ENCODE results near the gene PLCG2.

Gene PLCG2

DNA sequence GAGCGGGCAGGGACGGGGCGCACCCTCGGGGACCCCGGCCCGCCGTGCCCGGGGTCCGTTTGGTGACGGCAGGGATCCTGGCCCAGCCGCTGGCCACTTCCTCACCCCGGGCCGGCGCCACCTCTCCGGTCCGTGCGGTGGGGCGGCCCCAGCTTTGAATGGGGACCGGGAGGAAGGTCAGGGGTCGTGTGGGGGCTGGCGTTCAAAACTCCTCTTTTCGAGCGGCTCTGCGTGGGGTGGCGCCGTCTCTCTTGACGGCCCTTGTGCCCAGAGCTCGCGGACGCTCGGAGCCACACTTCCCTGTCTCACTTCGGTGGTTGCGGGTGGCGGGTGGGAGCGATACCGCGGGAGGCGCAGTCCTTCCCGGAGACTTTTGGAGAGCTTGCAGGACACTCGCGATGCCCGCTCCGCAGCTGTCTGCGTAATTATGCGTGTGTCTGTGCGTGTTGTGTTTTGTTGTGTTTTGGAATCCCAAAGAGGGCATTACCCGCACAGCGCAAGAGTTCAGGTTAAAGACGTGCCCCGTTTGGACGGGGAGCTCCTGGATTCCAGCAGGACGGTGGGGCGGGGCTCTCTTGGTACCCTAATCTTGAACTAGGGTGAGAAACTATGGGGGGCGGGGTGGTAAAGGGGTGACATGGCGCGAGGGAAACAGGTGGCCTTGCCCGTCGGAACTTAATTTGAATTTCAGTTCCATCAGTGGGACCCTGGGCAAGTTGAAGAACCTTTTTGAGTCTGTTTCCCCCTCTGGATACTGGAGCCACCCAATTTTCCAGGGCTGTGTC is 637 bp downstream of the PLCG2 start:
- Histone ChIP-seq H3K36me3 (ENCODE audit: control insufficient read depth in 4 of 4, insufficient read depth in 4 of 4, low read length in 3 of 4) (peaks cover 0 to 4% (median 0%) of the 10 kb centered on the region in 4 experiments), H3K27ac (ENCODE audit: insufficient read depth in 1 of 2, low read depth in 1 of 2, low read length in 2 of 2, poor library complexity in 1 of 2, severe bottlenecking in 2 of 2) (peak overlapping the region in 1 of 2 experiments; percentile 61), H3K4me1 (ENCODE audit: control extremely low read depth in 1 of 4, control insufficient read depth in 4 of 4, insufficient read depth in 4 of 4, low read length in 3 of 4) (peaks cover 10 to 61% (median 37%) of the 10 kb centered on the region in 4 experiments), H3K27me3 (replicated peaks in 2 of 5; ENCODE audit: control insufficient read depth in 4 of 5, insufficient read depth in 5 of 5, low read length in 4 of 5) (no peaks in the 10 kb centered on the region), H3K4me3 (ENCODE audit: control insufficient read depth in 1 of 7, extremely low read depth in 1 of 7, insufficient read depth in 4 of 7, low read depth in 2 of 7, low read length in 6 of 7) (peak overlapping the region; percentile 68 to 91 (median 84)), H3K9me3 (ENCODE audit: control extremely low read depth in 1 of 5, control insufficient read depth in 4 of 5, insufficient read depth in 2 of 5, low read depth in 1 of 5, low read length in 4 of 5) (no peaks in the 10 kb centered on the region)
- DNase-seq: peak in 2 of 3 donors; percentile 33 to 66
- ChIA-PET CTCF (interaction anchor here (0.9 to 5.3 kb wide), 11 partner anchors 8 to 95 kb away, joined by 3 to 20 read pairs (median 4); no protein-coding TSS in a partner anchor), POLR2A (interaction anchor here (0.7 to 0.9 kb wide), 3 partner anchors 12 to 43 kb away, joined by 3 to 4 read pairs (median 3); no protein-coding TSS in a partner anchor)
- WGBS (ENCODE audit: insufficient coverage): under 1% methylated on average over 52 of the region's 58 CpGs

DNA sequence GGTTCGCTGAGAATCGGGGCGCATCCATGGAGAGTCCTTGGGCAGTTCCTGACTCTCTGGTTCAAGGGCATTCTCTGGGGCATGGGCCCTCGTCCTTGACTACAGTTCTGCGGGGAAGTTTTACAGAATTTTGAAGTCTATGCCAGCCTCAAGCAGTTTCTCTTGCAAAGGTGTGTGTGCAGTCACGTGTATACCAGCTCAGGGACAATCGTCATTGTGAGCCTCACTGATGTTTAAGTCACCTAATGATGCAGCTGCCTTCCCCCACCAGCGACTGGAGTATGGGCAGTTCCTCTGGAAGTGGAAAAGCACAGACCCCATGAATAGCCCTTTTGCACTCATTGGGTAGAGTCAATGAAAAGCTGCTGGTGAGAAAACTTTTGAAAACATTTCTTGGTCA is 1.3 kb downstream of the PLCG2 start:
- Histone ChIP-seq H3K27ac (ENCODE audit: insufficient read depth in 1 of 2, low read depth in 1 of 2, low read length in 2 of 2, poor library complexity in 1 of 2, severe bottlenecking in 2 of 2) (no peak overlapping the region), H3K9me3 (ENCODE audit: control extremely low read depth in 1 of 5, control insufficient read depth in 4 of 5, insufficient read depth in 2 of 5, low read depth in 1 of 5, low read length in 4 of 5) (no peaks in the 10 kb centered on the region), H3K36me3 (ENCODE audit: control insufficient read depth in 4 of 4, insufficient read depth in 4 of 4, low read length in 3 of 4) (peaks cover 0 to 7% (median 0%) of the 10 kb centered on the region in 4 experiments), H3K4me3 (ENCODE audit: control insufficient read depth in 1 of 7, extremely low read depth in 1 of 7, insufficient read depth in 4 of 7, low read depth in 2 of 7, low read length in 6 of 7) (peak overlapping the region in 6 of 7 experiments; percentile 68 to 91 (median 84)), H3K27me3 (replicated peaks in 2 of 5; ENCODE audit: control insufficient read depth in 4 of 5, insufficient read depth in 5 of 5, low read length in 4 of 5) (no peaks in the 10 kb centered on the region), H3K4me1 (ENCODE audit: control extremely low read depth in 1 of 4, control insufficient read depth in 4 of 4, insufficient read depth in 4 of 4, low read length in 3 of 4) (peaks cover 10 to 55% (median 34%) of the 10 kb centered on the region in 4 experiments)
- DNase-seq: no peak
- 85% methylated on average over 8 of the region's 8 CpGs for WGBS (ENCODE audit: insufficient coverage)
- POLR2A ChIA-PET: interaction anchor here (0.5 to 0.9 kb wide), 3 partner anchors 11 to 43 kb away, joined by 3 read pairs; no protein-coding TSS in a partner anchor
- CTCF ChIA-PET: interaction anchor here (0.9 to 5.3 kb wide), 6 partner anchors 12 to 93 kb away, joined by 3 to 20 read pairs (median 4); no protein-coding TSS in a partner anchor

DNA sequence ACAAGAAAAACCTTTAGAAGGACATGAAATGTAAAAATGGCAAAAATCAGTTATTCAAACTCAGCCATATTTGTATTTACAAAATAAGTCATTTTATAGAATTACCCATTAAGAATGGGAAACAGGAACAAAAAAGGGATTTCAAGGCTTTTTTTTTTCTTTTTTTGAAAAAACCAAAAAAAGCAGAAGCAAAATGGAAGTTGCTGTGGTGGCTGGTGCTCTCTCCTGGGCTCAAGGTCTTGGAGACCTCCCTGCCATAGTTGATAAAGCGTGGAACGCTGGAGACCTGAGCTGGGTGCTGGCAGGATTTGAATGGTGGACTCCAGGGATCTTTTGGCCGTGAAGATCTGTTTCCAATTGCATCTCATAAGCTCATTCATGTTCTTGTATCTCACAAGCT is 3.1 kb downstream of the PLCG2 start:
- ChIA-PET CTCF (interaction anchor here (1.0 to 5.3 kb wide), 6 partner anchors 9 to 92 kb away, joined by 3 to 20 read pairs (median 4); no protein-coding TSS in a partner anchor), POLR2A (interaction anchor here (0.6 to 0.7 kb wide), 2 partner anchors 25 to 42 kb away, joined by 3 read pairs; no protein-coding TSS in a partner anchor)
- H3K27ac ChIP-seq (ENCODE audit: insufficient read depth in 1 of 2, low read depth in 1 of 2, low read length in 2 of 2, poor library complexity in 1 of 2, severe bottlenecking in 2 of 2): no peak overlapping the region
- no peak overlapping the region for H3K4me3 ChIP-seq (ENCODE audit: control insufficient read depth in 1 of 7, extremely low read depth in 1 of 7, insufficient read depth in 4 of 7, low read depth in 2 of 7, low read length in 6 of 7)
- H3K27me3 ChIP-seq (replicated peaks in 2 of 5; ENCODE audit: control insufficient read depth in 4 of 5, insufficient read depth in 5 of 5, low read length in 4 of 5): no peaks in the 10 kb centered on the region
- no peak for DNase-seq
- H3K4me1 ChIP-seq (ENCODE audit: control extremely low read depth in 1 of 4, control insufficient read depth in 4 of 4, insufficient read depth in 4 of 4, low read length in 3 of 4): peaks cover 10 to 52% (median 38%) of the 10 kb centered on the region in 4 experiments
- H3K9me3 ChIP-seq (ENCODE audit: control extremely low read depth in 1 of 5, control insufficient read depth in 4 of 5, insufficient read depth in 2 of 5, low read depth in 1 of 5, low read length in 4 of 5): no peaks in the 10 kb centered on the region
- H3K36me3 ChIP-seq (ENCODE audit: control insufficient read depth in 4 of 4, insufficient read depth in 4 of 4, low read length in 3 of 4): peaks cover 0 to 24% (median 6%) of the 10 kb centered on the region in 4 experiments
- WGBS (ENCODE audit: insufficient coverage): 100% methylated on average over 3 of the region's 3 CpGs

DNA sequence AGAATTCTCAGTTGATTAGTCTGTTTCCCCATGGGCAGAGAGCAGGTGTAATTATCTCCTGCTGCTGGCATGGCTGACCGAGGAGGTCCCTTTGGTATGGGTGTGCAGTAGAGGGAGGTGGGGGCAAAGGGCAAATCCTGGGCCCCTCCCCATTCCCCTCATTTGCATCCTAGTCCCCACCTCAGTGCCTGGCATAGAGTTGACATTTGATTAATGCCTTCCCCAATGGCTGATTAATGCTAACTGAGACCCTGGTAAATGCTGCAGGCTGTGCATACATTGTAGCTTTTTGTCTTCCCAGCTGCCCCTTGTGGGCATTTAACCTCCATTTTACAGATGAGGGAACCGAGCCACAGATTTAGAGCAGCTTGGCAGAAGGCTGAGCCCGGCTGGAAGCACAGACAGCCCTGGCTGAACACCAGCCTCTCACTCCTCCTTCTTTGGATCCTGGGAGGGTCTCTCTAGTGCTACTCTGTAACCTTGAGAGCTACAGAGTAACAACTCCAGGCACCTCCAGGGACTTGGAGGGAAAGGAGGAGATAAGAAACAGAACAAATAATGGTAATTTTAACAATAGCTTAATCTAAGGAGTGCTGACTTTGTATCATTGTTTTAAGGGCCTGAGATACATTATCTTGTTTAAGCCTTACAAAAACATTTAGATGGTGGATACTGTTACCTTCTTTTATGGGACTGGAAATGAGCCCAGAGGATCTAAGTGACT is 5.1 kb downstream of the PLCG2 start:
- no peak for DNase-seq
- H3K36me3 ChIP-seq (ENCODE audit: control insufficient read depth in 4 of 4, insufficient read depth in 4 of 4, low read length in 3 of 4): peaks cover 0 to 43% (median 17%) of the 10 kb centered on the region in 4 experiments
- H3K4me1 ChIP-seq (ENCODE audit: control extremely low read depth in 1 of 4, control insufficient read depth in 4 of 4, insufficient read depth in 4 of 4, low read length in 3 of 4): peaks cover 8 to 46% (median 32%) of the 10 kb centered on the region in 4 experiments
- no peaks in the 10 kb centered on the region for H3K27me3 ChIP-seq (replicated peaks in 2 of 5; ENCODE audit: control insufficient read depth in 4 of 5, insufficient read depth in 5 of 5, low read length in 4 of 5)
- 100% methylated on average over 1 of the region's 3 CpGs for WGBS (ENCODE audit: insufficient coverage)
- no peaks in the 10 kb centered on the region for H3K9me3 ChIP-seq (ENCODE audit: control extremely low read depth in 1 of 5, control insufficient read depth in 4 of 5, insufficient read depth in 2 of 5, low read depth in 1 of 5, low read length in 4 of 5)
- H3K27ac ChIP-seq (ENCODE audit: insufficient read depth in 1 of 2, low read depth in 1 of 2, low read length in 2 of 2, poor library complexity in 1 of 2, severe bottlenecking in 2 of 2): no peak overlapping the region
- H3K4me3 ChIP-seq (ENCODE audit: control insufficient read depth in 1 of 7, extremely low read depth in 1 of 7, insufficient read depth in 4 of 7, low read depth in 2 of 7, low read length in 6 of 7): no peak overlapping the region
- POLR2A ChIA-PET: no interaction called here
- CTCF ChIA-PET: interaction anchor here (1.0 to 1.3 kb wide), 2 partner anchors 23 to 38 kb away, joined by 3 to 4 read pairs; no protein-coding TSS in a partner anchor

DNA sequence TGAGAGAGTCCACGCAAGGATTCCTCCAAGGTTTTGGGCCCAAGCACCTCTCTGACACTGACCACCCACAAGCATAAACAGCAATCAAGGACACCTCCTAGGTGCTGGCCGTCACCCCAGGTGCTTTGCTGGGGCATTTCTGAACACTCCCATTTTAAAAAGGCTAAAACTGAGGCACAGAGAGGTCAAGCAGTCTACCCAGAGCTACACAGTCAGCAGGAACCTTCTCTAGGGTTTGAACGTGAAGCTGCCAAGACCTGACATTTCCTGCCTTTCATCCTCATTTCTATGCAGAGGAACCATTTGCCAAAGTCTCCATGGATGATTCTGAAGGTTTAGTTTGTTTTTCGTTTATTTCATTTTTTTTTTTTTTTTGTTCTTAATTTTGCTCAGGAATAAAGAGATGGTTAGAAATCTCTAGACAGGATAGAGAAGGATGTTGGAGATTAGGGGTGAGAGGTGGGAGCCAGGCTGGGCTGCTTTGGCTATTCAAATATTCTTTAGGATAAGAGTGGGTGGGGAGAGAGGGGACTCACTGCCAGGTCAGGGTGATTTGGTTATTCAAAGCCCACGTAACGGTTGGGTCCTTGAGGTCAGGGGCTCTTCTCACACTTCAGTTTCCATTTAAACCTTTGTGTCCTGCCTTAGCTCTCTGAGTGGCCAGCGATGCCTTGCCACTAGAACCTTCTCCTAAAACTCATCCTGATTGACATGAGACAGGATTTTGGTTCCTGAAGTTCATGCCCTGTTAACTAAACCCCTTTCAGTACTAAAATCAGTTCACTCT is 6.2 kb downstream of the PLCG2 start:
- Histone ChIP-seq H3K36me3 (ENCODE audit: control insufficient read depth in 4 of 4, insufficient read depth in 4 of 4, low read length in 3 of 4) (peaks cover 0 to 53% (median 19%) of the 10 kb centered on the region in 4 experiments), H3K4me1 (ENCODE audit: control extremely low read depth in 1 of 4, control insufficient read depth in 4 of 4, insufficient read depth in 4 of 4, low read length in 3 of 4) (peaks cover 5 to 37% (median 25%) of the 10 kb centered on the region in 4 experiments), H3K27me3 (replicated peaks in 2 of 5; ENCODE audit: control insufficient read depth in 4 of 5, insufficient read depth in 5 of 5, low read length in 4 of 5) (no peaks in the 10 kb centered on the region), H3K27ac (ENCODE audit: insufficient read depth in 1 of 2, low read depth in 1 of 2, low read length in 2 of 2, poor library complexity in 1 of 2, severe bottlenecking in 2 of 2) (no peak overlapping the region), H3K9me3 (ENCODE audit: control extremely low read depth in 1 of 5, control insufficient read depth in 4 of 5, insufficient read depth in 2 of 5, low read depth in 1 of 5, low read length in 4 of 5) (no peaks in the 10 kb centered on the region), H3K4me3 (ENCODE audit: control insufficient read depth in 1 of 7, extremely low read depth in 1 of 7, insufficient read depth in 4 of 7, low read depth in 2 of 7, low read length in 6 of 7) (no peak overlapping the region)
- POLR2A ChIA-PET: no interaction called here
- 92% methylated on average over 4 of the region's 7 CpGs for WGBS (ENCODE audit: insufficient coverage)
- CTCF ChIA-PET: interaction anchor here (1.3 to 1.5 kb wide), 3 partner anchors 21 to 48 kb away, joined by 3 to 4 read pairs (median 3); no protein-coding TSS in a partner anchor
- DNase-seq: no peak

DNA sequence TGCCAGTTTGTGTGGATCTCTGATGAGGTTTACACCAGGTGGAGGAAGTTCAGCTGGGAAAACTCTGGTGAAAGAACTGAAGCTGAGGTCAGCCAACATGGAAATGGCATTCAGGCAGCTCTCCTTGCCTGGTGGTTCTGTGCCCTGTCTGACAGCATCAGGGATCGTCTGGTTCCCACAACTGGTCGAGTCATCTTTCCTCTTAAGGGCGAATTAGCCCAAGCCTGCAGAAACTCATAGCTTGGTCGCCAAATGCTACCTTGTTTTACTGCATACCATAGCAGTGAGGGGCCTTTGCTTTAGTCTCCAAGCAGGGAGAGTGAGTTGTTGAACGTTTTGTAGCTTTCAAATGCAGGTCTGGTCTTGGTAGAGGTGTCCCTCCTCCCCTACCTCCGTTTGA is 7.2 kb downstream of the PLCG2 start:
- H3K4me1 ChIP-seq (ENCODE audit: control extremely low read depth in 1 of 4, control insufficient read depth in 4 of 4, insufficient read depth in 4 of 4, low read length in 3 of 4): peaks cover 4 to 29% (median 22%) of the 10 kb centered on the region in 4 experiments
- no peak overlapping the region for H3K4me3 ChIP-seq (ENCODE audit: control insufficient read depth in 1 of 7, extremely low read depth in 1 of 7, insufficient read depth in 4 of 7, low read depth in 2 of 7, low read length in 6 of 7)
- CTCF ChIA-PET: interaction anchor here (1.0 to 1.5 kb wide), 6 partner anchors 10 to 88 kb away, joined by 3 read pairs; no protein-coding TSS in a partner anchor
- WGBS (ENCODE audit: insufficient coverage): 74% methylated on average over 5 of the region's 6 CpGs
- peak in 1 of 3 donors; percentile 12 for DNase-seq
- H3K27me3 ChIP-seq (replicated peaks in 2 of 5; ENCODE audit: control insufficient read depth in 4 of 5, insufficient read depth in 5 of 5, low read length in 4 of 5): no peaks in the 10 kb centered on the region
- peaks cover 0 to 63% (median 19%) of the 10 kb centered on the region in 4 experiments for H3K36me3 ChIP-seq (ENCODE audit: control insufficient read depth in 4 of 4, insufficient read depth in 4 of 4, low read length in 3 of 4)
- H3K9me3 ChIP-seq (ENCODE audit: control extremely low read depth in 1 of 5, control insufficient read depth in 4 of 5, insufficient read depth in 2 of 5, low read depth in 1 of 5, low read length in 4 of 5): no peaks in the 10 kb centered on the region
- POLR2A ChIA-PET: no interaction called here
- H3K27ac ChIP-seq (ENCODE audit: insufficient read depth in 1 of 2, low read depth in 1 of 2, low read length in 2 of 2, poor library complexity in 1 of 2, severe bottlenecking in 2 of 2): no peak overlapping the region

Data from common myeloid progenitor, CD34-positive (primary cell).